Activated T-helper 2 cell treated with anti-CD3 and anti-CD28 coated beads, Interferon-gamma antibody, Interleukin-2, Interleukin-4, amounts not matched to agents 10 μg/mL and 5 μg/mL and 100 μg/mL, durations not matched to agents 14 hours and 24 hours and 36 hours (primary cell): ENCODE results near the gene PLCB1. TPM values are rescaled to one million over a fixed set of nuclear protein-coding genes. Genes with fewer than 3 reads are reported as not detected.

Source experiments
- DNase-seq: peaks from one replicate; pipeline ENCODE4 v3.0.0; 2021; ENCODE audit warnings: low spot score
- H3K27ac Mint-ChIP-seq: one replicate; pipeline ENCODE4 v1.8.0; 2021; ENCODE audit warnings: mixed read lengths
- H3K27me3 Mint-ChIP-seq: one replicate; pipeline ENCODE4 v1.8.0; 2021; ENCODE audit warnings: low read depth, mixed read lengths
- H3K36me3 Mint-ChIP-seq: one replicate; pipeline ENCODE4 v1.8.0; 2021; ENCODE audit warnings: low read depth, mixed read lengths
- H3K4me1 Mint-ChIP-seq: one replicate; pipeline ENCODE4 v1.8.0; 2021; ENCODE audit warnings: low read depth, mixed read lengths
- H3K4me3 Mint-ChIP-seq: one replicate; pipeline ENCODE4 v1.8.0; 2021; ENCODE audit warnings: low read depth, mild to moderate bottlenecking, moderate library complexity, mixed read lengths
- H3K9me3 Mint-ChIP-seq: one replicate; pipeline ENCODE4 v1.8.0; 2021; ENCODE audit warnings: mixed read lengths
- intact Hi-C: fragments of 100-400 bp; cut with micrococcal nuclease; formaldehyde crosslinking; loops from one replicate; pipeline ENCODE4 v1.15.1; 2023
- total RNA-seq: library from RNA; stranded (reverse); gene quantifications from 2 replicates; pipeline ENCODE4 v1.2.3, GENCODE V29; 2022

The PLCB1 gene
- total RNA-seq, 1 donor from 2014 or later: 2.6 TPM

DNA sequence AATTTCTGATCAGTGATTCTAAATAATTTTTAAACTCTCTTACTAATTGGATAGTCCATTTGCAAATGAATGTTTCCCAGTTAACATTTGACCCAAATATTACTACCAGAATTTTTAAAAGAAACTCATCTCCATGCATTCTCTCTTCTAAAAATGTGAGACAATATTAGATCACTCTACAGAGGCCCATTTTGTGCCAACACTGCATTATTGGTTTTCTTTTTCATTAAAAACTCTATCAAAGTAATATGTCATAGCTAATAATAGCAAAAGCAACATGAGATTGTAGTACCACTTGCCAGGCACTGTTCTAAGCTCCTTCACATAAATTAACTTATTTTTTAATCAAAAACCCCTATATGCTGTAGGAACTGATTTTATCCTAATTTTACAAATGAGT is 591.2 kb downstream of the PLCB1 start:
- H3K27me3 Mint-ChIP-seq: no peaks in the 10 kb centered on the region
- intact Hi-C loops: loop anchor here (10.0 kb wide), 1 partner anchor 328 kb away; no protein-coding TSS in a partner anchor
- H3K36me3 Mint-ChIP-seq: no peaks in the 10 kb centered on the region
- no peaks in the 10 kb centered on the region for H3K9me3 Mint-ChIP-seq
- no peak overlapping the region for H3K27ac Mint-ChIP-seq
- no peak overlapping the region for H3K4me3 Mint-ChIP-seq
- no peak for DNase-seq
- no peaks in the 10 kb centered on the region for H3K4me1 Mint-ChIP-seq

DNA sequence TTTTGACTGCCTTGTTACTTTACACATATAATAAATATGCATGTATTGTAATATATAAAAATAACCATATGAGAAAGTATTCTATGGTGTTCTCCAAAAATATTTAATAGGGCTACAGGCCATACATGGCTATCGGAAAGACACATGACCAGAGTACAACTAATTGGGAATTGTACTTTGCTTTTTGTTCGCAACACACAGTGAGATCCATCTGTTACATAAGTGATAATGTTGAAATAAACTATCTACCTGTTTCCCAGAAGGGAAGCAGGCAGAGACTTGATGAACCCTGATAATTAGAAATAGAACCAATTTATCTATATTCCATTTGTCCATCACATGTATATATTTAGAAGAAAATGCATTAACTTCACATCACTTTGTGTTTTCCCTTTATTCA is 592.8 kb downstream of the PLCB1 start:
- no peak for DNase-seq
- Mint-ChIP-seq H3K9me3 (no peaks in the 10 kb centered on the region), H3K4me1 (no peaks in the 10 kb centered on the region), H3K27me3 (no peaks in the 10 kb centered on the region), H3K4me3 (no peak overlapping the region), H3K27ac (no peak overlapping the region), H3K36me3 (no peaks in the 10 kb centered on the region)
- intact Hi-C loops: loop anchor here (10.0 kb wide), 1 partner anchor 330 kb away; no protein-coding TSS in a partner anchor

DNA sequence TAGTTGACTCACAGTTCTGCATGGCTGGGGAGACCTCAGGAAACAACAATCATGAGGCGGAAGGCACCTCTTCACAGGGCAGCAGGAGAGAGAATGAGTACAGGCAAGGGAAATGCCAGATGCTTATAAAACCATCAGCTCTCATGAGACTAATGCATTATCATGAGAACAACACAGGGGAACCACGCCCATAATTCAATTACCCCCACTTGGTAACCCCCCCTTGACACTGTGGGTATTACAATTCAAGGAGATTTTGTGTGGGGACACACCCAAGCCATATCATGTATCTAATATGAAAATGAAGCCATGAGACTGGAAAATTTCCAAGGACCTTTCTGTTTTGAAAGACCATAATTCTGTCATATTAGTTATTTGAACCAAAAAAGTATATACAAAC is 594.4 kb downstream of the PLCB1 start:
- Mint-ChIP-seq H3K9me3 (no peaks in the 10 kb centered on the region), H3K27me3 (no peaks in the 10 kb centered on the region), H3K4me3 (no peak overlapping the region), H3K4me1 (no peaks in the 10 kb centered on the region), H3K36me3 (no peaks in the 10 kb centered on the region), H3K27ac (no peak overlapping the region)
- no peak for DNase-seq
- intact Hi-C loops: loop anchor here (10.0 kb wide), 1 partner anchor 332 kb away; no protein-coding TSS in a partner anchor

- Mint-ChIP-seq H3K4me3 (no peak overlapping the region), H3K36me3 (no peaks in the 10 kb centered on the region), H3K4me1 (peaks cover 2% of the 10 kb centered on the region), H3K27me3 (no peaks in the 10 kb centered on the region), H3K27ac (no peak overlapping the region), H3K9me3 (no peaks in the 10 kb centered on the region)
- intact Hi-C loops: no loop called here
- DNase-seq: no peak
These were observed 602.9 kb downstream of the PLCB1 start for GRCh38 chr20:8735014-8735413.

GRCh38 chr20:8735674-8736073 is 603.6 kb downstream of the PLCB1 start:
- Mint-ChIP-seq H3K27me3 (no peaks in the 10 kb centered on the region), H3K36me3 (no peaks in the 10 kb centered on the region), H3K9me3 (no peaks in the 10 kb centered on the region), H3K27ac (no peak overlapping the region), H3K4me1 (peaks cover 5% of the 10 kb centered on the region), H3K4me3 (no peak overlapping the region)
- intact Hi-C loops: no loop called here
- no peak for DNase-seq

- H3K9me3 Mint-ChIP-seq: no peaks in the 10 kb centered on the region
- no peak overlapping the region for H3K4me3 Mint-ChIP-seq
- H3K36me3 Mint-ChIP-seq: no peaks in the 10 kb centered on the region
- DNase-seq: no peak
- intact Hi-C loops: no loop called here
- no peaks in the 10 kb centered on the region for H3K27me3 Mint-ChIP-seq
- H3K4me1 Mint-ChIP-seq: peaks cover 6% of the 10 kb centered on the region
- no peak overlapping the region for H3K27ac Mint-ChIP-seq
These were observed 608.2 kb downstream of the PLCB1 start for GRCh38 chr20:8740265-8740664.

GRCh38 chr20:8744228-8744844 is 612.3 kb downstream of the PLCB1 start:
- Mint-ChIP-seq H3K4me1 (peaks cover 6% of the 10 kb centered on the region), H3K9me3 (no peaks in the 10 kb centered on the region), H3K4me3 (no peak overlapping the region), H3K36me3 (no peaks in the 10 kb centered on the region), H3K27ac (no peak overlapping the region), H3K27me3 (no peaks in the 10 kb centered on the region)
- intact Hi-C loops: no loop called here
- DNase-seq: no peak

GRCh38 chr20:8749101-8749500 is 617.0 kb downstream of the PLCB1 start:
- no peak for DNase-seq
- H3K9me3 Mint-ChIP-seq: no peaks in the 10 kb centered on the region
- no peaks in the 10 kb centered on the region for H3K27me3 Mint-ChIP-seq
- H3K4me1 Mint-ChIP-seq: no peaks in the 10 kb centered on the region
- no peak overlapping the region for H3K4me3 Mint-ChIP-seq
- intact Hi-C loops: no loop called here
- no peaks in the 10 kb centered on the region for H3K36me3 Mint-ChIP-seq
- H3K27ac Mint-ChIP-seq: no peak overlapping the region

DNA sequence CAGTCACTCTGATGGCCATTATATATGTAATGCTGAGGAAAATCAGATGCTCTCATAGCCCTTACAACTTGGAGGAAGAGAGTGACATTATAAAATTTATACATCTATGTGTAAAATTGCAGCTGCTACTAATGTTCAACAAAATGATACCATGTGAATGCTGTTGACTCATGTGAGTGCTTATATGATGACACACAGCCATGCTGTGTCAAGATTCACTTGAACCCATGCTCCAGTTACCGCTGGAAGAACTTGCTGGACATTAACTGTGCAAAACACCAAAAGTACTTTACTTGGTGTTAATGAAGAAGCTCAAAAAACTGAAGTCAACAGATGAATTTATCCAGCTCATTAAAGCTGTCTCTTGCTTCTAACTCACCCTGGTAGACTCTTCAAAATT is 617.9 kb downstream of the PLCB1 start:
- Mint-ChIP-seq H3K36me3 (no peaks in the 10 kb centered on the region), H3K27ac (no peak overlapping the region), H3K4me3 (no peak overlapping the region), H3K27me3 (no peaks in the 10 kb centered on the region), H3K4me1 (no peaks in the 10 kb centered on the region), H3K9me3 (no peaks in the 10 kb centered on the region)
- DNase-seq: no peak
- intact Hi-C loops: no loop called here

DNA sequence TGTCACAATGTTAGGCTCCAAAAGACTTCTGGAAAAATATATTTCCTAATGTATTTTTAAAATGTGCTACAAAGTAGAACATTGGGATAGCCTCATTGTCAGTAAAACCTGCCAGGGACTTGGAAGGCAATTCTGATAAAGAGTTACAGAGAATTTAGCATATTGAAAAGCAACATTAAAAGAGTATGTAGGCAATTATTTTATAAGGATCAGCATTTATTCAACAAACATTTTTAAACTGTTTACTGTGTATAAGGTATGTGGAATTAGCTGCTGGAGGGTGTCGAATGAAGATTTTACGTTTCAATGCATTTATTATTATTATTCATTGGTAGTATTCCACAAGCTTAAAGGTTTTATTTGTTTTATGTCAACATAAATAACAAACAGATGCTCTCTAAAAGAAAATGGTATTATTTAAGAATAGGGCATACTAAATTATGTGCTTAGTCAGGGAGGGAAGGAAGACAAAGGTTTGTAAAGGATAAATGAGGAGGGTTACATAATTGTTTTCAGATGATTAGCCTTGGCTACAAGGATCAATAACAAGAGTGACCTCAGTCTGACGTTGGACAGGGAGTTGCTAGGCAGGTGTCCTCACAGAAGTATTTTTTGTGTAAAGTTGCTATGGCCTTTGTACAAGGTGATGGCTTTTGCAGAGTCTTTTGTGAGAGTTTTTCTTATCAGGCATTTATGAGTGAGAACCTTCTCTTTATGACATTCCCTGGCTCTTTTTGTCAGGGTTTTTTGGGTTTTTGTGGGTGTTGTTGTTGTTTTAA is 623.5 kb downstream of the PLCB1 start:
- DNase-seq: no peak
- H3K27me3 Mint-ChIP-seq: no peaks in the 10 kb centered on the region
- no peak overlapping the region for H3K27ac Mint-ChIP-seq
- H3K4me3 Mint-ChIP-seq: no peak overlapping the region
- H3K4me1 Mint-ChIP-seq: no peaks in the 10 kb centered on the region
- no peaks in the 10 kb centered on the region for H3K9me3 Mint-ChIP-seq
- no peaks in the 10 kb centered on the region for H3K36me3 Mint-ChIP-seq
- intact Hi-C loops: no loop called here

GRCh38 chr20:8756410-8756809 is 624.3 kb downstream of the PLCB1 start:
- H3K4me1 Mint-ChIP-seq: no peaks in the 10 kb centered on the region
- no peaks in the 10 kb centered on the region for H3K9me3 Mint-ChIP-seq
- intact Hi-C loops: no loop called here
- DNase-seq: no peak
- no peak overlapping the region for H3K27ac Mint-ChIP-seq
- no peak overlapping the region for H3K4me3 Mint-ChIP-seq
- no peaks in the 10 kb centered on the region for H3K36me3 Mint-ChIP-seq
- no peaks in the 10 kb centered on the region for H3K27me3 Mint-ChIP-seq

DNA sequence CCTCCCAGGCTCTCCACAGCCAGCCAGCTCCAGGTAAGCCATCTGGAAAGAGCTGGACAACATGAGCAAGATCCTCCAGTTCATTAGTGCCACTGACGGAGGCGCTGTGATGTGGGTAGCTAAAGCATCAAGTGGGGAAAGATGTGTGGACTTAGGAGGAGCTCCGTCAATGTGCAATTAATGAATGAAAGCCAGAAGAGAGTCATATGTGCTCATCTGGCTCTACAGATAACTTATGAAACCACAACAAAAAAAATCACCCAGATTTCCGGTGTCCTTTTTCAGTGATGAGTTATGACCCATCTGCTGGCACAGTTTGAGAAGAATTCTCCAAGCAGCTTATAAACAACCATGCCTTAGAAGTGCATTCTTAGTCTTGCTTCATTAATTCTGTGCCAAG is 625.1 kb downstream of the PLCB1 start:
- no peak overlapping the region for H3K4me3 Mint-ChIP-seq
- H3K27me3 Mint-ChIP-seq: no peaks in the 10 kb centered on the region
- no peak overlapping the region for H3K27ac Mint-ChIP-seq
- no peaks in the 10 kb centered on the region for H3K9me3 Mint-ChIP-seq
- intact Hi-C loops: no loop called here
- DNase-seq: no peak
- no peaks in the 10 kb centered on the region for H3K36me3 Mint-ChIP-seq
- H3K4me1 Mint-ChIP-seq: no peaks in the 10 kb centered on the region

DNA sequence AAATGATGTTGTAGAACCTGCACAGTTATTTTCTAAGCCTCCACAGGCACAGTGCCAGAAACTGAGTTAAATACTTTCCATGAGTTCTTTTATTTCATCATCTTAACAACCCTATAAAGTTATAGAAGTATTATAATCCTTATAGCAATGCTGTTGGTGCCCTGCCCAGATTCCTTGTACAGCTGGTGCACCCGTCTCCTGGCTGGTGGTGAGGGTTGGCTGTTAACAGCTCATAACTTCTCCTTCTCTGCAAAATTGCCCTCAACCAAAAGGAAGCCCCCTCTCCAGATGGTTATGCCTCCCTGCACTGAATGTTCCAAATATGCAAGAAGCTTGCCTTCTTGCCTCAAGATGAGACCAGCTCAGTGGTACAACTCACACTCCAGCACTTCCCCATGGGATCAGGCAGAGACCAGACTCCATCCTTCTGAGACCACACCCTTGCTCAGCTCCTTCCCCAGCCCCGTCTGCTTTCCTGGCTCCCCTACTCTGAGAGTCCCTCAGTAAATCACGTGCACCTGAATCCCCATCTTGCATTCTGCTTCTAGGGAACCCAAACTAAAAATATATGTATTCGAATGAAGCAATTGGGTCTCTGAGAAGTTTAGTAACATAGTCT is 632.4 kb downstream of the PLCB1 start:
- no peak for DNase-seq
- Mint-ChIP-seq H3K36me3 (no peaks in the 10 kb centered on the region), H3K4me1 (no peaks in the 10 kb centered on the region), H3K9me3 (no peaks in the 10 kb centered on the region), H3K27me3 (no peaks in the 10 kb centered on the region), H3K27ac (no peak overlapping the region), H3K4me3 (no peak overlapping the region)
- intact Hi-C loops: no loop called here
